HG03571 (cell line): ENCODE measurements around the gene COL4A1.

ENCODE experiments used
- ATAC-seq: cut with Tn5 transposase; IDR thresholded peaks from one replicate; pipeline ENCODE4 v1.9.1; 2021; ENCODE audit not compliant: unreplicated experiment

Gene COL4A1

DNA sequence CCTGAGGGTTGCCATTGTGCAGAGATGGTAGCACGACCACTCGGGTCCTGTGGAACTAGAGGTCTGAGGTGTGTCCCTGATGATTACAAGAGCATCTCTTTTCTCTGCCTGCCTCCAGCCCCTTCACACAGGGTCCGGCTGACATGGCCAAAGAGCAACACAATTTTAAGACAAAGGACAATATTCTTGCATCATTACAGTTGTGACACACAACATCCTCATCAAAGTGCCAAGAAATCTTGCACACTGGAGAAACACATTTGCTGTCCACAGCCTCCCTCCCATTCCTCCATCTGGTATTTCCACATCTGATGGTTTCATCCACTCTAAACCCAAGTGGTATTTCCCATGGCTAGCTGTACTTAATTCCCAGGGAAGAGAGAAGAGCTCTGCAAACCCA lies 12.8 kb downstream of the COL4A1 start:
- ATAC-seq, result no peak

DNA sequence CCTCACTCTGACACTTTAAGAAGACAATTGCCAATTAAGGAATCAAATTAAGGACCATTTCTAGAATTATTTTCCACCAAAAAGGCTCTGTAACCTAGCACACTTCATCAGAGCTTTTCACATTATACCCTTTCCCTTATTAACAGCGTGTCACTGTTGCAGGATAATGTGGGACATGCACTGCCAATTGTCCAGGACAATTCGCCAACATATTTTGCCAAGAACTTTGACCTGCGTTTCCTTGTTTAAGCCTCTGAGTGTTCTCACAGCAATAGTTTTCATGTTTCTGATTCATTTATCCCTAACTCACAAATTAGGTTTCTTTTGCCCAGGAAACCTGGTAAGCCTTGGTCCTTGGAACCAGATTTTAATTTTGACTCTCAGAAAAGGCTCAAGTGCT lies 13.3 kb downstream of the COL4A1 start:
- ATAC-seq, result no peak

DNA sequence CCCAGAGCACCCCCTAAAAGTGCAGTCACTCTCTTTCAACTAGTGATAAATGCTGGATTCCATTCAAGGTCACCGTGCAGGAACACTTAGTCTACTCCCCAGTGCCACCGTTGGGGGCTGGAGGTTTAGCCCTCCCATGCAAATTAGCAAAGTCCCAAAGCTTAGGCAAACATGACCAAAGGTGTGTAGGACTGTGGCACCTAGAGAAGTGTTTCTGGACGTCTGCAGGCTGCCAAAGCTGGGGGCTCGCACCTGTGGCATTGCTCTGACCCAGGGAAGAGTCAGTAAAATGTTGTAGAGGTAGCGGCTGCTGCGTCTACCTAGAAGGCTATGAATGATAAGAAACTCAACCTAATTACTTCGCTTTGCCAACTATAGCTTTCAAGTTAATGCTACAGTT lies 13.9 kb downstream of the COL4A1 start:
- no peak for ATAC-seq

DNA sequence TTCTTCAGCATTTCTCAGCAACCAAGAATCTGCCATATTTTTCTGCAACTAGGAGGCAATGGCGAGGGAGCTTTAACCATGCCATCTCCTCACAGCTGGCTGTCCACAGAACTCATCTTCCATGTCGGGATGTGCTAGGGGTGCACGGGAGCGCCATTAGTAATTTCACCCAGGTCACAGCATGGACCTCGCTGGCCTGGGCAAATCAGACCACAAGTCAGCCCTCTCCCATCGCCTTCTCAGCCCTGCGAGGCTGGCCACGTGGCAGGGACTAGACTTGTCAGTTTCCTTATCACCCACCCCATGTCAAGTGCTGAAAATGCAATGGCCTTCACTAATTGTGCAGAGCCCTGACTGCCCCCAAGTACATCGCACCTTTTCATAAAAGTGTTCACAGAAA lies 15.7 kb downstream of the COL4A1 start:
- ATAC-seq, result no peak

DNA sequence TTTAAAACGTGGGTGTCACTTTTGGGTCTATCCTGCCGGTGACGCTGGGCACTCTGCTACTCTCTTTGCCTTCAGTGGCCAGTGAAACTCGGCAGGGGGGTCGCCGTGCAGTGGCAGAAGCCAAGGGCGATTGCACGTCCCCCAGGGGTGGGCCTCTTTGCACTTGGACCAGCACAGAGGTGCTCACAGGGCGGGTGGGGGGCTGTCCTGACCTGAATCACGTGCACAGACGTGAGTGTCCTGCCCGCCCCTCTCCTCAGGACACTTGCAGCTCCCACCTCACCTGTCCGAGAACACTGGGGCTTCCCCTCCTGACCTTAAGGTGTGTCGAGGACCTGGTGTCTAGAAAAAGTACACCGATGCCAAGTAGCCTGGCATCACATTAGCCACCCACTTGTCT lies 16.1 kb downstream of the COL4A1 start:
- no peak for ATAC-seq

DNA sequence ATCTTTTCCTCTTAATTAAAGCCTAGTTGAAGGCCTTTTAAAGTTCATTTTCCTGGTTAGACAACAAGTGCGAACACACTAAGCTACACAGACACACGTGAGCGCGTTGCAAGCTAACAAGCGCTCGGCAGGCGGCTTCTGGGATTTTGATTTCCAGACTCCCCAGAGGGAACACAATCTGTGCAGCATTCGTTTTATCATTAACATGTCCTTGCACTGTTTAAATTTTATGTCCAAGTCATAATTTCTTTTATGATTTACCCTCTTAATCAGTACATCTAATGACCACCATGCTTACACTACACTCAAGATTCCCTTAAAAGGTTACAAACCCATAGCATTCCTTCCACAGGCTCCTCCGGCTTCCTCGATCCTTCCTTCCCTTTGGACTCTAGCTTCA lies 16.8 kb downstream of the COL4A1 start:
- no peak for ATAC-seq

DNA sequence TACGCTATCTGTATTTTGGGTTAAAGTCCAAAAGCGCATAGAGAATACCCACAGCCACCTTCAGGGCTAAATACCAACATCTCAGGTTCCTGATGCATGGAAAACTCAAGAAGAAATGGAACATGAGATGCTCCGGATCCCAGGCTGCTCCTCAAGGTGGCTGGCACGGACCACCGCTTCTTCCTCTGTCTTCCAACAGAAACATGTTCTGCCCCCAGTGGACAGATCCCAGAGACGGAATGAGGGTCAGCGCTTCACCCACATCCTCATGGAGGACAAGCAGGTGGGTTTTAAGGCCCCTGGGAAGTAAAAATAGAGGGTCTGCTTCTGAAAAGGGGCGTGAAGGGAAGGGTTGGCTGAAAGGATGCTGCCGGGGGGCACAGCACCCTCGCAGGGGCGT lies 17.3 kb downstream of the COL4A1 start:
- no peak for ATAC-seq

DNA sequence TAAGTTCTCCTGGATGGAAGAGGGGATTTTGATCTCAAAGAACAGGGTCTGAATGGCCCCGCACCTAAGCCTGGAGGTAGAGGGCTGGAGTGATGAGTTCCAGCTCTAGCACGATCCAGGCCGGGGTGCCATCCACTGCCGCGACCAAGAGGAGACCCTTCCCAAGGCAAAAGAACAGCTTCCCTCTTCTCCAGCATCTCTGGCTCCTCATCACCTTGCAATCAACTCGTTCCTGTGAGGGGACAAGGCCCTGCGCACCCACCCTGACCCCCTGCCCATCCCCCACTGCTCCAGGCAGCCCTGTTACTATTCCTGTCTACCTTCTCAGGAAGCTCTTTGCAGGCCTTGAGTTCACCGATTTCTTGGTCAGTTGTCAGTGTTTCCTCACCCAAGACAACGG lies 17.8 kb downstream of the COL4A1 start:
- ATAC-seq, result no peak

DNA sequence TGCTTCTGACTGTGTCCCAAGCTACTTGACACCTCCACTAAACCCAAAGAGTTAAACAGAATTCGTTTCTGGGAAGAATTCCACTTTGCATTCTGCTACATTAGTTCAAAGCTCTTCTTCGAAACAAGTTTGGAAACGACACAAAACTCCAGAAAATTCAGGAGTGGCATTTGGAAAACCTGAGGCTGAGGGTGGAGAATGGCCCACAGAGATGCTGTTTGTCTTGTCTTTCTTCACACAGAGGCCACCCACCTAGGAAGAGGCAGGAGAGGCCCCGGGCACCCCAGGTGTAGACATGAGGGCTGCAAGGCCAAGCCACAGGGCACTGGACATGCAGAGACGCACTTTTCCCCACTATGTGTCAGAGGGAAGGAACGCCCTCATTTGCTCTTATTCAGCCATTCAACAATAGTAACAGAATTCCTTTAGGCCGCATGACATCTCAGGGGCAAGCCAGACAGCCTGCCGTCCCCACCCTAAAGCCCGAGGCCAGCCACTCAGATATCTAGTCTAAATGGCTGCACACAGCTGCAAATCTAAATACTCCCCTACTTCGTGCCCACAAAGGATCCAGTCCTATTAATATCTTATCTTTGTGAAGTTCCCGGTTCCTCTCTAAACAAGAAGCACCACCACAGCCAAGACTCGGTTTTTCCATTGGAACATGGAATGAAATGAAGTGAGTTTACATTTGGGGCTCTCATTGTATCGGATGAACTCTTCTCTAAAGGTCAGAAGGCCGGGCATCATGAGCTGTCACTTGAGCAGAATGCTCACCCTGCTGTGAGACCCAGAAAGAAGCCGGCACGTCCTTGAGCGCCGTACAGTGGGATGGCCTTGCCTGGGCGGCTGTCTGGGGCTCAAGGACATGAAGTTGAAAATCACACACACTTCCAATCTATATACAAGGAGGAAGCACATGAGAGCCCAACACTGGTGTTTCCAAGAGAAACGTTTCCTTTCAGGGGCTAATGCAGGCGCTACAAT lies 19.8 kb downstream of the COL4A1 start:
- ATAC-seq, result no peak

DNA sequence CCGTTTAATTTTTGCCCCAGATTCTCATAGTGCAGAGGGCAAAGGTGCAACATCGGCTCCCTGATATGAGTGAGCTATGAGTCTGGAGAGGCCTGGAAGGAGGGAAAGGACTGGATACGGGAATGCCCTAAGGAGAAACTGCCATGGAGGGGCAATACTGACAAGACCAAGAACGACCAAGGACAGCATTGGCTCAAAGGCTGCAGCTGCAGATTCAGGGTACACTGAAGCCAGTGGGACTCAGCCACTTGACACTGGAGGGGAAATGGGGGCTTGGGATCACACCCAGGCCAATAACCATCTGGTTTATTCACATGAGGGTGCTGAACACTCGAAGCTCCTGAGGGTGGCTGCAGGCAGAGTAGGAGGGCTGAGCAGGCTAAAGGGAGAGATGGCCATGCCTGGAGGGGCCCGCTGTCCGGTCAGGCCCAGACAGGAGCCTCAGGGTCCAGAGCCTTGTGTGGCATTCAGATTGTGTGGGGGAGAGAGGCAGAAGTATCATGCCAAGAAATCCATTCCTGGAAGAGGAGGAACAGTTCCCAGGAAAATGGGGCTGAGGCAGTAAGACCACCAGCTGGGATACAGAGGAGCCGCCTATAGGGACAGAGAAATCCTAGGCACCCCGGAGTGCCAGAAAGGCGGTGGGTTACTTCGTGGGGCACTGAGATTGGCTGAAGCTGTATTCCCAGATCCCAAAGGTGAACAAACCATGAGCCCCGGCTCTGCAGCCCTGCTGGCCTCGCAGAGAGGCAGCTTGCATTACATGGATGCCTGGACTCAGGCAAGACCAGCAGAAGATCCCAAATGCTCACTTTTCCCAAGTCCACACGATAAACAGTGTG lies 20.7 kb downstream of the COL4A1 start:
- no peak for ATAC-seq

DNA sequence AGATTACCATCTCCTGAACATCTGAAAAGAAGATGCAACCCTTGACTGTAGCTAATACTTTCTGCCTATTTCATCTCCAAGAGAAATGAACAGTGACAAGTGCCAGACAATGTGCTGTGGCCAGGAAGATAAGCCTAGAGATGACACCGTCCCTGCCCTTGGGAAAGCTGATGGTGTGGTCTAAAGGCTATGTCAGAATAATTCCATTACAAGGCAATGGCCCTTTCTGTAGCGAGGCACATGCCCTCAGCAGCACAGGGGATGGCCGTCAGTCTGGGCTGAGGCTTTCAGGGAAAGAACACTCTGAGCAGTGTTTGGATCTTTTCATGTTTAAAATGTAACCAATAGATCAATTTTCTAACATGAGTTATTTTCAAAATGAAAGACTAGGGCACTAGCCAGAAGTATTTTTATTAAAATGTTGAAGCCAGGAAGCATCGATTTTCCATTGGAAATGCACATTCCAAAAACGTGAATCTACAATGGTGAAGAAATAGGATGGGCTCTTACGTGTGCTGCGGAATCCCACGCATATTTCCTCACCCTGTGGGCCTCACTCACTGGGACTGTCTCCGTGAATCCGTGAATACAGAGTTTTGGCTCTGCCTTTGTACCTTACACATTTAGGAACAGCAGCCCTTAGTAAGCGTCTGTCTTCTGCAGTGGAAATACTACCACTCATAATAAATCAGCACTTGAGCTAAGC lies 22.0 kb downstream of the COL4A1 start:
- ATAC-seq, result no peak

DNA sequence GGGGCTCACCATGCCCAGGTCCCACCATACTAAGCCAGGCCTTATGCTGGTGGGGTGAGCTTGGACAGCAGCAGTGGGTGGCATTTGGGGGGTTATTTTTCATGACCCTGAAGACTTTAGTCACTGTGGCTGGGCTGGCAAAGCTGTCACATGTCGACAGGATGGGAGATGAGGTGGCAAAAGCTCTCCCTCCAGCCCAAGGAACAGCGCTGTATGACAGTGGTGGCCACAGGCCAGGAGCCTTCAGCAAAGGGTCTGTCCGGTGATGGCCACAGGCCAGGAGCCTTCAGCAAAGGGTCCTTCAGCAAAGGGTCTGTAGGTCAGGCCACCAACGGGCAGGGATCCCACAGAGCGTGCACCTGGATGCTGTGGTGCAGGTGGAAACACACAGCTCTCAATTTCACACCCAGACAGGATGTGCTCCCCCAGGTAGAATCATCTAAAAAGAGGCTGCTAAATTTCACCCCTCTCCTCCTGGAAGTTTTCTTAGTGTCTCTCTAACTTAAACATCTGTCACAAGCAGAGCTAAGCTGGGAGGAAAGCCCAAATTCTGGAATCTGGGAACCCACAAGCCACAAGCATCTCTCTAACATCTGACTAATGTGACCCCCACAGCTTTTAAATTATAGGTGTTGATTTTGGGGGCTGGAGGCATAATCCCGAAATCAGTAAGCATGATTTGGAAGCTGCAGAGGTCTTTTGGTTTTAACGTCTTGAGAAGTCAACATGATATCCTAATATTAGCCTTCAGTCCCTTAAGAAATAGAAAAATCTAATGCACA lies 23.0 kb downstream of the COL4A1 start:
- no peak for ATAC-seq

DNA sequence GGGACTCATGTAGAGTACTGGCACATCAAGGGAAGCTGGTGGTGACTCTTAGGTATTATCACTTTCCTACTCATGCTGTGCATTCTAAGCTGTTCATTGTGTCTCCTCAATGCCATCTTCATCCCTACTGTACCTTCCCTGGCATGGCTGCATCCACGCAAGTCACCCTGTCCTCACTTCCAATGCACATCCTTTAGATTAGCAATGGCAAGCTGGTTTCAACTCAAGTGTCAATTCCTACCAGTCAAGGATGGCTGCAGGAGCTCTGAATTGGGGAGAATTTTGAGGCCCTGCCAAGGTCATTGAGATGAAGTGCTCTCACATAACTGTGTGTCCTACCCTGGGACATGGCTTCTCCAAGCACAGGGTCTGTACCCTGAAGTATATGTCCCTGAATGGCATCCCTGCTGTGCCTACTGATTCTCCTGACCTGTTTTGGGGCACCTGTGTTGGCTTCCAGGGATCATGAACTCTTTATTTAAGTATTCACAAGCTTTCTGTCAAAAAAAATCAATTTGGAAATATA lies 24.6 kb downstream of the COL4A1 start:
- ATAC-seq, result no peak

DNA sequence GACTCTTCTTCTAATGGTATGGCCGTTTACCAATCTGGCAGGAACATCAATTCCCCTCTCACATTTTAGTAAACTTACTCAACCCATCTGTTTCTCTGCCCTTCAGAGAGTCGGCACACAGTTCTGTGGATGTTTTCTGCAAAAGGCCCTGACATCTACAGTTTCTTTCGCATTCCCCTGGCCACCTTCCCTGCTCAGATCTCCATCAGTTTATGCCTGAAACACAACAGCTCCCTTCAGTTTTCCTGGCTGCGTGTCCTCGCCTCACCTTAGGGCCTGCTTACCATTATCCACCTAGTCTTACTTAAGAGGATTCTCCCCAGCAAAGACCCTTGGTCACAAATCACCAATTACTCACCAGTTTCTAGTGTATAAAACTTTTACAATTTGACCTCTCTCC lies 25.2 kb downstream of the COL4A1 start:
- no peak for ATAC-seq

DNA sequence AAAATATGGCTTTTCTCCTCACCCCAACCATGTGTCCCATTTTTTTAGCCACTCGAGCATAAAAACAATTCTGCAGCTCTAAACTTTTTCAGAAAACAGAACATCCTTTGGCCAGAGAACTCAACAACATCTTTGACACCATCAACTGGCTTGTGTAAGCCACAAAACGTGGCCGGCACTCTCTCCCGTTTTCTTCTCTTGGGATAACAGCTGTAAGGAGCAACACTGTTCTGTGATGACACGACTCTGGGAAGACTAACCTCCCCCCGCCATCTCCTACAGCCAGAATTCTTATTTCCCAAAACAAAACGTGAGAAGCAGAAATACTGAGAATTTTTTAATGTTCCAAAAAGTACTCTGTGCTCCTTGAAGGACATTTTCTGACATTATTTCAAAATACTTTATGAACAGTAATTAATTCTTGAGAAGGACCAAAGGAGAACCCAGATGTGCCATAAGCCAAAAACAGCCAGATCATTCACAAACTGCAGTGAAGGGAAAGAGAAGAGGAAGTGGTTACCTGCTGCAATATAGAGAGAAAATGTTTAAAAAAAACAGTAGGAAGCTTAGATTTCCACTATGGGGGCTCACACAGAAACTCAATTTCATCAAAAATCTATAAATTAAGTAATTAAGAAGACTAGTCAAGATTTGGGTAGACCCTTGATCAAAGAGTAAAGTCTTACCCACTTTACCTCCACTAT lies 25.8 kb downstream of the COL4A1 start:
- ATAC-seq, result no peak

DNA sequence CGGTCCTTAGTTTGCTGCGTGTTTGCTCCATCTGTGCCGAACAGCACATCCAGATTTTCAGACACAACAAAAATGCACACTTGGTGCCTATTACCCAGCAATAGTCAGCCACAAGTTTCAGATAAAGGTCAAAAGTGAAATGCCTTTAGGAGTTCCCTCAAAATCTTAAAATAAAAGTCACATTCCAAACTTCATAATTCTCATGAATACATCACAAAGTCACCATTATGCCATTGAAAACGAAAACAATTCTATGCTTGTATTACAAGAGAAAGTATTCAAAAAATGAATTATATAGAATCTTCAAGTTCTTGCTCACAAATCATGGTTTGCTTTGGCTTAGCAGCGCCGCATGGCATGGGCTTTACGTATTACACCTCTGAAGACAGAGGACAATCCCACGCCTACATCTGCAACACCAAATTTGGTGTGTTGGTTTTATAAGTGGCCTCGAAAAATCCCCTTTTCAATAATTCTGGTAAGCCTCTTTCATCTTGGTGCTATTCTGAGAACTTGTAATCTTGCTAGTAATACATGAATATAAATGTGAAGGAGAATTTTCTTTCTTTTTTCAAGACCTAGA lies 26.6 kb downstream of the COL4A1 start:
- no peak for ATAC-seq

DNA sequence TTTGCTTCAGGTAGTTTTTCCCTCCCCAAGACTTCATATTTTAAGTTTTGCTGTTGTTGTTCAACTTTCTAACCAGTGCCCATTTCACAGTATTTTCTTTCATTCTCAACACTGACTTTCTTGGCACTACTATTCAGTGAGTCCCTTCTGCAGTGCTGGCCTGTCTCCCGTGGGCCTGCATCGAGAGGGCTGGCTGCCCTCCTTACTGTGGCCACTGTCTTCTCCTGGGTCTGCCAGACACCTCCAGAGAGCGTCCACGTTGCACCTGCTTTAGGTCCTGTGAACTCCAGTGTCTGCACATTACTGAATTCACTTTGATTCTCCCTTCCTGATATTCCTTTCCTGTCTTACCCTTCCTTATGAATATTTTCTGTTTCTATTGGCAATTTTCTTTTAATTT lies 27.3 kb downstream of the COL4A1 start:
- ATAC-seq, result no peak

DNA sequence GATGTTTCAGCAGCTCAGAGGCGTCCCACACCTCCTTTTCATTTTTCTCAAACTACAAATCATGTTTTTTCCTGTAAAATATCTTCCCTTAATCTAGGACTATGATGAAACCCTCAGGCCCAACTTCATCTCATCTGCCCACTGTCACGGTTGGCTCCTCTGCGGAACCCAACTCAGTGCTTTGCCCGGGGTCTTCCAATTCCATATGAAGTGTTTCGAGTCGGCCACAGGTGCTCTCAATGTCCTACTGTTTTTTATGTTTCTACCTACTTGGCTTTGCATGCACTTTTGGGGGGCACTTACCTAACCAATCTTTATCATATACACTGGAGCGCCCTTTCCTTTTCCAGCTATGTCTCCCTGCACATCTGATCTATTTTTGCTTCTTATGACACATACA lies 28.1 kb downstream of the COL4A1 start:
- ATAC-seq, result no peak

DNA sequence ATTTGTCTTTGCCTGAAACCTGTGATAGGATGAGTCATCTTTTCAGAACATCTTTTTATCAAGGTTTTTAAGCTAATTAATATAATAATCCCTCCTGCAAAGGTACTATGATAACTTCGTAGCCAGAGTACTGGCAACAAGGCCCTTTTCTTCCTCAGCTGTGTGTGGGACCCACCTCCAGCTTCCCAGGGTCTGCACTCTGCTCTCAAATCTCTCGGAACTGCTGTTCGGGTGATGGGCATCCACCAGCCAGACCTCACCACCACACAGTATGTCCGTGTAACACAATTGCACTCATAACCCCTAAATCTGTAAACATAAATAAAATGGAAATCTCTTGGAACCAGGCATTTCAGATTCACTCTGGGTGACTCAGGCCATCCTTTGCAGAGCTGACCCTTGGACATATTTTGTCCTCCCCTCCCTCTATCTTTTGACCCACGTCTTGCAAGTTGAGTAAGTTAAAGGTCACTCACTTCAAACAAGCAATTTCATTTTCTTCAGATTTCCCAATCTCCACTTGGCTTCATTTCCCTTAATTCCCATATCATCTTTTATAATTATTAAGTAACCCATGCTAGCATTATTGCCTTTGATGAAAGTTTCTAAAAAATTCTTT lies 29.5 kb downstream of the COL4A1 start:
- ATAC-seq, result no peak
